SK-N-SH treated with all-trans-retinoic acid at 6 μM for 48 hours (cell line): Measurements from ENCODE around the gene SEMA5A.

ENCODE experiments used
- ATAC-seq: fragments of 200-7000 bp; cut with Tn5 transposase; 3 replicates; pipeline ENCODE4 v1.9.1; 2020; ENCODE audit warnings: mild to moderate bottlenecking, moderate library complexity
- ARNTL ChIP-seq: fragments of 450-650 bp; formaldehyde crosslinking; IDR thresholded peaks from 2 replicates; pipeline ENCODE4 v1.5.0; 2020; ENCODE audit warnings: low read depth, mild to moderate bottlenecking, moderate library complexity, borderline replicate concordance
- BACH2 ChIP-seq: fragments of 250-450 bp; sonication (Bioruptor Pico); IDR thresholded peaks from 2 replicates; pipeline ENCODE4 v1.9.0; 2021; ENCODE audit warnings: mild to moderate bottlenecking, borderline replicate concordance
- CSDC2 ChIP-seq: fragments of 250-450 bp; sonication (Bioruptor Pico); IDR thresholded peaks from 2 replicates; pipeline ENCODE4 v1.5.0; 2020; ENCODE audit warnings: mild to moderate bottlenecking, moderate library complexity
- CSRNP3 ChIP-seq: fragments of 250-450 bp; sonication (Bioruptor Pico); IDR thresholded peaks from 2 replicates; pipeline ENCODE4 v1.5.1; 2021; ENCODE audit warnings: mild to moderate bottlenecking, moderate library complexity
- ESRRG ChIP-seq: fragments of 250-450 bp; sonication (Bioruptor Pico); IDR thresholded peaks from 2 replicates; pipeline ENCODE4 v1.6.1; 2021; ENCODE audit warnings: mild to moderate bottlenecking
- GLIS3 ChIP-seq: fragments of 250-450 bp; sonication (Bioruptor Pico); IDR thresholded peaks from 2 replicates; pipeline ENCODE4 v1.5.0; 2020; ENCODE audit warnings: mild to moderate bottlenecking, moderate library complexity
- ISL1 ChIP-seq: fragments of 250-450 bp; sonication (Bioruptor Pico); IDR thresholded peaks from 2 replicates; pipeline ENCODE4 v2.1.2; 2022; ENCODE audit warnings: mild to moderate bottlenecking, moderate library complexity
- OSR1 ChIP-seq: fragments of 250-450 bp; sonication (Bioruptor Pico); IDR thresholded peaks from 2 replicates; pipeline ENCODE4 v1.8.0; 2022; ENCODE audit warnings: moderate library complexity, mild to moderate bottlenecking, inconsistent platforms
- PATZ1 ChIP-seq: fragments of 250-450 bp; sonication (Bioruptor Pico); IDR thresholded peaks from 2 replicates; pipeline ENCODE4 v1.8.0; 2020; ENCODE audit warnings: mild to moderate bottlenecking, moderate library complexity, borderline replicate concordance
- POU6F1 ChIP-seq: fragments of 250-450 bp; sonication (Bioruptor Pico); IDR thresholded peaks from 2 replicates; pipeline ENCODE4 v1.8.0; 2021; ENCODE audit warnings: low read depth, mild to moderate bottlenecking, moderate library complexity, borderline replicate concordance
- PPARA ChIP-seq: fragments of 250-450 bp; sonication (Bioruptor Pico); IDR thresholded peaks from 2 replicates; pipeline ENCODE4 v1.5.0; 2020; ENCODE audit warnings: mild to moderate bottlenecking, borderline replicate concordance
- SNAI2 ChIP-seq: fragments of 250-450 bp; sonication (Bioruptor Pico); IDR thresholded peaks from 2 replicates; pipeline ENCODE4 v1.5.0; 2020; ENCODE audit warnings: mild to moderate bottlenecking, moderate library complexity
- TCF4 ChIP-seq: fragments of 250-450 bp; sonication (Bioruptor Pico); IDR thresholded peaks from 2 replicates; pipeline ENCODE4 v1.8.0; 2021; ENCODE audit warnings: mild to moderate bottlenecking, moderate library complexity, borderline replicate concordance
- TOX ChIP-seq: fragments of 250-450 bp; sonication (Bioruptor Pico); IDR thresholded peaks from 2 replicates; pipeline ENCODE4 v1.8.0; 2021; ENCODE audit warnings: mild to moderate bottlenecking, moderate library complexity, borderline replicate concordance
- TSHZ2 ChIP-seq: fragments of 250-450 bp; sonication (Bioruptor Pico); IDR thresholded peaks from 2 replicates; pipeline ENCODE4 v1.5.0; 2020; ENCODE audit warnings: mild to moderate bottlenecking, moderate library complexity
- ZC3H10 ChIP-seq: fragments of 250-450 bp; sonication (Bioruptor Pico); IDR thresholded peaks from 2 replicates; pipeline ENCODE4 v1.5.1; 2021; ENCODE audit warnings: mild to moderate bottlenecking, moderate library complexity
- ZFP3 ChIP-seq: fragments of 250-450 bp; sonication (Bioruptor Pico); IDR thresholded peaks from 2 replicates; pipeline ENCODE4 v1.5.0; 2020; ENCODE audit warnings: mild to moderate bottlenecking, moderate library complexity
- ZFP30 ChIP-seq: fragments of 450-650 bp; formaldehyde crosslinking; IDR thresholded peaks from 2 replicates; pipeline ENCODE4 v1.5.0; 2022; ENCODE audit warnings: mild to moderate bottlenecking, moderate library complexity
- ZNF565 ChIP-seq: fragments of 450-650 bp; formaldehyde crosslinking; conservative IDR thresholded peaks from 2 replicates; pipeline ENCODE4 v1.5.0; 2020; ENCODE audit warnings: low read depth, mild to moderate bottlenecking, moderate library complexity
- ZNF70 ChIP-seq: fragments of 450-650 bp; formaldehyde crosslinking; IDR thresholded peaks from 2 replicates; pipeline ENCODE4 v1.5.0; 2020; ENCODE audit warnings: mild to moderate bottlenecking, moderate library complexity
- ZNF8 ChIP-seq: fragments of 450-650 bp; formaldehyde crosslinking; IDR thresholded peaks from 2 replicates; pipeline ENCODE4 v1.5.0; 2020; ENCODE audit warnings: mild to moderate bottlenecking, moderate library complexity

SEMA5A gene

GRCh38 chr5:9396285-9396770, 149.5 kb downstream of the SEMA5A start:
- TF ChIP-seq ARNTL (CRISPR knock-in tag) (no peak), CSDC2 (CRISPR knock-in tag) (no peak), BACH2 (no peak), POU6F1 (CRISPR knock-in tag) (no peak), TOX (CRISPR knock-in tag) (no peak), SNAI2 (CRISPR knock-in tag) (no peak), PPARA (CRISPR knock-in tag) (no peak), GLIS3 (no peak), ZFP3 (CRISPR knock-in tag) (no peak), OSR1 (CRISPR knock-in tag) (no peak), ZNF565 (CRISPR knock-in tag) (no peak), TSHZ2 (CRISPR knock-in tag) (no peak), ISL1 (no peak), ZNF8 (no peak)
- no peak for ATAC-seq

GRCh38 chr5:9395706-9396105, 150.2 kb downstream of the SEMA5A start:
- no peak for ATAC-seq
- TF ChIP-seq OSR1 (CRISPR knock-in tag): no peak
- no peak for TF ChIP-seq ESRRG (CRISPR knock-in tag)
- no peak for TF ChIP-seq CSRNP3 (CRISPR knock-in tag)
- no peak for TF ChIP-seq PATZ1 (CRISPR knock-in tag)
- TF ChIP-seq GLIS3: no peak
- TF ChIP-seq PPARA (CRISPR knock-in tag): no peak
- no peak for TF ChIP-seq TCF4
- no peak for TF ChIP-seq ARNTL (CRISPR knock-in tag)
- no peak for TF ChIP-seq TSHZ2 (CRISPR knock-in tag)
- TF ChIP-seq ZNF70 (CRISPR knock-in tag): no peak
- no peak for TF ChIP-seq ZFP30 (CRISPR knock-in tag)
- no peak for TF ChIP-seq ZC3H10 (CRISPR knock-in tag)
- no peak for TF ChIP-seq SNAI2 (CRISPR knock-in tag)
